GM19463 (cell line): ENCODE data around the gene CDK5RAP3.
A peak's percentile ranks its signal among the peaks of the same experiment; 100 is the strongest.

ENCODE experiments used
- ATAC-seq: cut with Tn5 transposase; IDR thresholded peaks from one replicate; pipeline ENCODE4 v1.9.1; 2021; ENCODE audit warnings: mild to moderate bottlenecking, moderate library complexity; ENCODE audit not compliant: unreplicated experiment

CDK5RAP3 gene

GRCh38 chr17:47948706-47949196 is 22.2 kb upstream of the CDK5RAP3 start:
- no peak for ATAC-seq

GRCh38 chr17:47949197-47949759 is 21.6 kb upstream of the CDK5RAP3 start:
- peak; percentile 67 for ATAC-seq

GRCh38 chr17:47949946-47950345 is 21.0 kb upstream of the CDK5RAP3 start:
- peak; percentile 18 for ATAC-seq

- ATAC-seq = no peak
Observed at GRCh38 chr17:47950448-47950847, 20.5 kb upstream of the CDK5RAP3 start.

DNA sequence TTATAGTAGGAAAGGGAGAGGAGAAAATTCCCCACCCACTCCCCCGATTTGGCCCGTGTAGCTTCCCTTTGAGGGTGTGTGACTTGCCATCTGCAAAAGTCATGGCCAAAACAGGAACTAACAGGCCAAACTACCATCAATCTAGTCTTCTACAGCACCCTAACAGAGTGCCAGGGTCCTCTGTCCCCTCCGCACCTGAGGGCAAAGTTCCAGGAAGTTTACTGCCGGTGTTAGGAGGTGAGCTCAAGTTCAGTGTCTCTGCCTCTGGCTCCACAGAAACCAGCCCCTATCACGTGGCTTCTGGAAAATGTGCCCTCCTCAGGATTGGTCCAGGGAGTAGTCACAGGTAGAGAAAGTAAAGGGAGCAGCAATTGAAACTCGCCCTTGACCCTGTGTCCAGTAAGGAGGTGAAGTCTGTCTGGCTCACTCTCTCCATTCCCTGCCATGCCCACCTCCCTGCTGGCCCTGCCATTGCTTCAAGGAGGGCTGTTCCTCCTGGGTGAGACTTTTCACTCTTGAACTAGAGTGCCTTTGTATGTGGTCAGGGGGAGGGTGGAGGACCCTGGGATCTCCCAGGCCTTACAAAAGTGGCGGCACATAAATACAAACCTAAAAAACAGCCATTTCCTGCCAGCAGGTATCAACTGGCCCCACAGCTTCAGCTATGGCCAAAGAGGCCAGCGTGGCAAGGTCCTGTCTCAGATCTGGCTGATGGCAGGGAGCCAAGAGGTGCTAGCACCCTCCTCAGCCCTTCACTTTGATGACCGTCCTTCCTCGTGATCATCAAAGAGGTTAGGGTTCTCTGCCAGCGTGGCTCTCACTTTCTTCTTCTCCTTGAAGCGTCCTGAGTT is 18.5 kb upstream of the CDK5RAP3 start:
- no peak for ATAC-seq

DNA sequence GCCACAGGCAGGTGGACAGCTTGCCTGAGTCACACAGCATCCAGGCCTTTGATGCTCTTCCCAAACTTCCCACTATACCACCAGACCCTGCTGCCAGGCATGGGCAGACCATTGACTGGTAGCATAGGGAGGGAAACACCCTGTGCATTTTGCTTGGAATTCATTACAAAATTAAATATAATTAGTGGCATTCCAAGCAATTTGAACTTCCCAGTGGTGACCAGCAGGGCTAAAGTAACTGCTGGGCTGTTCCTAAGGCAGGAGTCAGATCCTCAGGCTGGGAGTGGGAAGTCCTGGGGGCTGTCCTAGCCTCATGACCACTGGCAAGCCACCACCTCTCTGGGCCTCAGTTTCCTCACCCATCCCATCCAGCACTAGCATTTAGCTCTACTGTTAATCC is 17.0 kb upstream of the CDK5RAP3 start:
- no peak for ATAC-seq

- no peak for ATAC-seq
Observed at GRCh38 chr17:47955497-47956461, 15.1 kb upstream of the CDK5RAP3 start.

- ATAC-seq = no peak
Observed at GRCh38 chr17:47956791-47957590, 13.9 kb upstream of the CDK5RAP3 start.

GRCh38 chr17:47957591-47958490 is 13.1 kb upstream of the CDK5RAP3 start, which contains the start of gene PRR15L:
PRR15L (minus strand) TSS chr17:47957883; CDS start chr17:47953234, 4,649 bp downstream.
- ATAC-seq = no peak

- no peak for ATAC-seq
Observed at GRCh38 chr17:47959825-47960655, 10.9 kb upstream of the CDK5RAP3 start.

GRCh38 chr17:47961406-47961805 is 9.5 kb upstream of the CDK5RAP3 start:
- ATAC-seq = no peak

DNA sequence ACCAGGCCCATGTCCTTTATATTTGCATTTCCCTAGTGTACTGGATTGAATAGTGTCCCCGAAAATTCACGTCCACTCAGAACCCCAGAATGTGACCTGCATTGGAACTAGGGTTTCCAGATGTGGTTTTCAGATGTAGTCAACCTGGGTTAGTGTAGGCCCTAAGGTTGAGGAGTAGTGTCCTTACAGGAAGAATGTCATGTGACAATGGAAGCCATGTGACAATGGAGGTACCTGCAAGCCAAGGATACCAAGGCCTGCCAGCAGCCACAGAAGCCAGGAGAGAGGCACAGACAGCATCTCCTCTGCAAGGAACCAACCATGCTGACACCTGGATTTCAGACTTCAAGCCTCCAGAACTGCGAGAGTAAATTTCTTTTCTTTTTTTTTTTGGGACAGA is 8.0 kb upstream of the CDK5RAP3 start:
- no peak for ATAC-seq

DNA sequence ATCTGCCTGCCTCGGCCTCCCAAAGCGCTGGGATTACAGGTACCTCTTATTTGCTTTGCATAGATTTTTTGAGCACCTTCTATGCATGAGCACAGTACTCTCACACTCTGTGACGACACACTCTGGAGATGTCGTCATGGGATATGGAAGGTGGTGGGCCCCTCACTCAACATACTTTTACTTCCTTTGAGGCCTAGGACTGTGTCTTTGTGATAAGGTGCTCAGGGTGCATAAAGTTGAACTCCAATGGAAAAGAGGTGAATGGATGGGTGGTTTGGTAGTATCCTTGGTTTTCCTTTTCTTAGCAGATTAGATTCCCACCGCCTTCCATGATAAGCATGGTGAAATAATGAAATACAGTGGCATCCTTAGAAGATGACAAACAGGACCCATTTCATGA is 6.1 kb upstream of the CDK5RAP3 start:
- no peak for ATAC-seq

- ATAC-seq = no peak
Observed at GRCh38 chr17:47966079-47966519, 4.8 kb upstream of the CDK5RAP3 start.

DNA sequence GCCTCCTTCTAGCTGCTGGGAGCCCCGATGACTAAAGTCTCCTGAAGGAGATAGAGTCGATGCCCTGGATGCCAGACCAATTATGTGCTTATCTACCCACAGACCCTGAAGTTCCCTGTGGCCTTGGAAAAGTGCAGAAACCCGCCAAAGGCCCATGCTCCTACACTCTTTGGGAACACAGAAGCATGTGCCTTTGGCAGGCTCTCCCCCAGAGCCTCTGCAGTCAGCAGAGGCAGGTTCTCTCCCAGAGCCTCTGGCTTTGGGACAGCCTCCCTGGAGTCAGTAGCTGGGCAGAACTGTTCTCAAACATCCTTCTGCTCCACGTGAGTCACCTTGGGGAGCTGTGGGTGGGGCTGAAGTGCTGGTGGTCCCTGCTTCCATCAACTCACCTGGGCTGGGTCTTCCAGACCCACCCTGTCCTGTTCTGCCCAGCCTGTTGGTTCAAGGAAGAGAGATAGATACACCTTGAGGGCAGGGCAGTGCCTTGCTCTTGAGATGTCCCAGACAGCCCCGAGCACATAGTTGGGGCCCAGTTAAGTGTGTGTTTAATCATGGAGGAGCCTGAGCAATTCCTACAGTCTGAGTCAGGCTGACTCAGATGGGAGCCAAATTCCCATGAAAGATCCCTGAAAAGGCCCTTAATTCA is 3.2 kb upstream of the CDK5RAP3 start:
- no peak for ATAC-seq

DNA sequence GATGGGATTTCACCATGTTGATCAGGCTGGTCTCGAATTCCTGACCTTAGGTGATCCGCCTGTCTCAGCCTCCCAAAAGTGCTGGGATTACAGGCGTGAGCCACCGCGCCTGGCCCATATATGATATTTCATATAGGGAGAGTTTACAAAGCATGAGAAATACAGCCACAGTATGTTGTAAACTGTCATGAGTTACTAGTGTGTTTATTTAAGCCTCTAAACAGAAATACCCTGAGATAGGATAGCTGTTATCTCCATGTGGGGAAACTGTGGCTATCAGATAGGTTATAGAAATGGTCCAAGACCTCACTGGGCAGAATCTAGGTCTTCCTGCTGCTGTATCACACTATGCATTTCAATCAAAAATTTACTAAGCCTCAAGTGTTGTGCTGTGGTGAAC is 2.1 kb upstream of the CDK5RAP3 start:
- ATAC-seq = no peak

DNA sequence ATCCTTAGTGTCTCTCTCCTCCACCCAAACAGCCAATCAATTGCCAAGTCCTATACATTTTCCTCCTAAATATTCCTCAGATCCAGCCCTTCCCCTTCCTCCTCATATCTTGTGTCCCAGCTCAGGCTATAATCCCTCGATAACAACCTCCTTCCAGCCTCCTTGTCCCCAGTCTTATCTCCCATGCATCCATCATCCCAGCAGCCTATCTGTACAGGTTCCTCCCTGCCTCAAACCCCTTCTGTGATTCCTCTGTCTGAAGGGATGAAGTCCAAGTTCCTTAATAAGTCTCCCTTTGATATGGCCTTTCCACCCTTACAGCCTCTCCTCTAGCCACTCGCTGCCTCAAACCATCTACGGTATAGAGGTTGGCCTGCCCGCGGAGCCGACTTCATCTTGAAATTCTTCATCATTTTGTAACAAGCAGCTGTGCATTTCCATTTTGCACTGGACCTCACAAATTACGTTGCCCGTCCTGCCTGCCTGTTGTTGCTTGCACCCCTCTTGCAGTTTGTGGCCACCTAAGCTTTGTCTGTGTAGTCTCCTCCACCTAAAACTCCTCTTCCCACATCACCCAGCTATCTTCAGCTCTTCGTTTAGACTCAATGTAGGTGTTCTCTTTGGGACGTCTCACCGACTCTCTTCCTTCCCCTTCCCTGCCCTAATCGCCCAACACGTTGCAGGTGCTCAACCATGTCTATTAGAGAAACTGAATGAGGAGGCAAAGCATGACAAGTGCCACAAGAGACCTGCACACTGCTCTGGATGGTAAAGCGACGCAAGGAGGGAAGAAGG is 786 bp upstream of the CDK5RAP3 start:
- ATAC-seq = no peak
